Activated CD8-positive, alpha-beta T cell treated with anti-CD3 and anti-CD28 coated beads for 36 hours (primary cell): ENCODE data around the gene AMPD2. TPM values are rescaled to one million over a fixed set of nuclear protein-coding genes. Genes with fewer than 3 reads are reported as not detected.
A peak's percentile ranks its signal among the peaks of the same experiment; 100 is the strongest.

Experiments
- ATAC-seq: fragments of 200-7000 bp; cut with Tn5 transposase; one replicate; pipeline ENCODE4 v1.10.0; 2021; ENCODE audit warnings: mild to moderate bottlenecking, moderate library complexity
- CTCF ChIA-PET: fragments of 350-600 bp; sonication (Branson Sonifier 250); formaldehyde crosslinking; loops from one replicate; lab custom pipeline; 2021; ENCODE audit warnings: antibody characterized with exemption; lab: Charles Lee
- POLR2A ChIA-PET: fragments of 350-600 bp; sonication (Branson Sonifier 250); formaldehyde crosslinking; loops from one replicate; lab custom pipeline; 2021; ENCODE audit warnings: antibody characterized with exemption; lab: Charles Lee
- DNase-seq: peaks from one replicate; pipeline ENCODE4 v3.0.0-alpha.2; 2020
- H3K27ac Mint-ChIP-seq: one replicate; pipeline ENCODE4 v1.8.0; 2021; ENCODE audit warnings: mild to moderate bottlenecking, mixed read lengths
- H3K27me3 Mint-ChIP-seq: one replicate; pipeline ENCODE4 v1.8.0; 2021; ENCODE audit warnings: mixed read lengths
- H3K36me3 Mint-ChIP-seq: one replicate; pipeline ENCODE4 v1.8.0; 2021; ENCODE audit warnings: low read depth, mixed read lengths
- H3K4me1 Mint-ChIP-seq: one replicate; pipeline ENCODE4 v1.8.0; 2021; ENCODE audit warnings: low read depth, mixed read lengths
- H3K4me3 Mint-ChIP-seq: one replicate; pipeline ENCODE4 v1.8.0; 2021; ENCODE audit warnings: mild to moderate bottlenecking, moderate library complexity, mixed read lengths
- H3K9me3 Mint-ChIP-seq: one replicate; pipeline ENCODE4 v1.8.0; 2021; ENCODE audit warnings: mixed read lengths
- intact Hi-C: fragments of 100-400 bp; cut with micrococcal nuclease; formaldehyde crosslinking; loops from one replicate; pipeline ENCODE4 v1.10.0; 2022
- total RNA-seq, 2 experiments: library from RNA; stranded (reverse); gene quantifications; one replicate each; pipeline ENCODE4 v1.2.3, GENCODE V29; 2021
- TF ChIP-seq, protein P1 (sequence below): fragments of 200-600 bp; IDR thresholded peaks from one replicate; pipeline ENCODE4 v1.8.0; 2022; ENCODE audit warnings: antibody characterized with exemption, mild to moderate bottlenecking

The AMPD2 gene
- total RNA-seq, 2 experiments from 2014 or later: 107 to 119 TPM

DNA sequence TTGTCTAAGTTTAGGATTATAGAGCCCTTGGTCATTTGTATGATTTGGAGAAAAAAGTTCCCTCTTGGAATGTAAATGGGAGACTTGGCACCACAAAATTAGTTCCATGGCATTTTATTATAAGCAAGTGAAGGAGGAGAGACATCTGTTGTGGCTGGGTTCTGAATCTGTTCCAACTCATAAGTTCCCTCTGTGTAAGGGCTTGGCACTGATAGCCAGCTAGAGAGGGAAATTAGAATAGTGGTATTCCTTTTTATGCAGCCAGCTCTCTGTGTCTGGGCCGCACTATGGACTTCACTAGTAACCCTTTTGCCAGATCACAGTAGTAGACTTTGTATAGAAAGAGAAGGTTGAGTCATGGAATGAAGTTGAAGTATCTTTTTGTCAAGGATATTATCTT, 40.1 kb upstream of the AMPD2 start:
- Mint-ChIP-seq H3K9me3 (no peaks in the 10 kb centered on the region), H3K4me3 (no peak overlapping the region), H3K36me3 (peaks cover 15% of the 10 kb centered on the region), H3K4me1 (no peaks in the 10 kb centered on the region), H3K27ac (no peak overlapping the region), H3K27me3 (no peaks in the 10 kb centered on the region)
- intact Hi-C loops: no loop called here
- ATAC-seq: no peak
- TF ChIP-seq, protein P1, sequence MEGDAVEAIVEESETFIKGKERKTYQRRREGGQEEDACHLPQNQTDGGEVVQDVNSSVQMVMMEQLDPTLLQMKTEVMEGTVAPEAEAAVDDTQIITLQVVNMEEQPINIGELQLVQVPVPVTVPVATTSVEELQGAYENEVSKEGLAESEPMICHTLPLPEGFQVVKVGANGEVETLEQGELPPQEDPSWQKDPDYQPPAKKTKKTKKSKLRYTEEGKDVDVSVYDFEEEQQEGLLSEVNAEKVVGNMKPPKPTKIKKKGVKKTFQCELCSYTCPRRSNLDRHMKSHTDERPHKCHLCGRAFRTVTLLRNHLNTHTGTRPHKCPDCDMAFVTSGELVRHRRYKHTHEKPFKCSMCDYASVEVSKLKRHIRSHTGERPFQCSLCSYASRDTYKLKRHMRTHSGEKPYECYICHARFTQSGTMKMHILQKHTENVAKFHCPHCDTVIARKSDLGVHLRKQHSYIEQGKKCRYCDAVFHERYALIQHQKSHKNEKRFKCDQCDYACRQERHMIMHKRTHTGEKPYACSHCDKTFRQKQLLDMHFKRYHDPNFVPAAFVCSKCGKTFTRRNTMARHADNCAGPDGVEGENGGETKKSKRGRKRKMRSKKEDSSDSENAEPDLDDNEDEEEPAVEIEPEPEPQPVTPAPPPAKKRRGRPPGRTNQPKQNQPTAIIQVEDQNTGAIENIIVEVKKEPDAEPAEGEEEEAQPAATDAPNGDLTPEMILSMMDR: no peak
- POLR2A ChIA-PET: interaction anchor here (1.3 kb wide), 1 partner anchor 40 kb away, joined by 4 read pairs; the partner anchor contains the start of genes AMPD2 and GNAT2
- CTCF ChIA-PET: interaction anchor here (0.9 to 2.4 kb wide), 4 partner anchors 34 to 405 kb away, joined by 3 to 11 read pairs (median 4); partner anchors contain the start of gene AHCYL1
- no peak for DNase-seq

DNA sequence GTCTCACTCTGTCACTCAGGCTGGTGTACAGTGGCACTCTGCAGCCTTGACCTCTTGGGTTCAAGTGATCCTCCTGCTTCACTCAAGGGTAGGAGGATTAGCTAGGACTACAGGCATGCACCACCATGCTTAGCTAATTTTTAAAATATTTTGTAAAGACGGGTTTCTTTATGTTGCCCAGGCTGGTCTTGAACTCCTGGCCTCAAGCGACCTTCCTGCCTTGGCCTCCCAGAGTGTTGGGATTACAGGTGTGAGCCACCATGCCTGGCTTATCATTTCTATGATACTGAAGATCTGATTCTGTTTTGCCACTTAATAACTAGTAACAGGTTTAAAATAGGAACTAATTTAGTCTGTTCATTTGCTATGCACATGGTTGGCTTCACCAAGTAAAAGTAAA, 37.6 kb upstream of the AMPD2 start:
- H3K36me3 Mint-ChIP-seq: peaks cover 23% of the 10 kb centered on the region
- no peaks in the 10 kb centered on the region for H3K9me3 Mint-ChIP-seq
- no peak overlapping the region for H3K4me3 Mint-ChIP-seq
- no peak overlapping the region for H3K27ac Mint-ChIP-seq
- POLR2A ChIA-PET: interaction anchor here (1.0 kb wide), 1 partner anchor 10 kb away, joined by 3 read pairs; no protein-coding TSS in a partner anchor
- no peak for ATAC-seq
- H3K4me1 Mint-ChIP-seq: no peaks in the 10 kb centered on the region
- H3K27me3 Mint-ChIP-seq: no peaks in the 10 kb centered on the region
- intact Hi-C loops: no loop called here
- no peak for DNase-seq
- CTCF ChIA-PET: no interaction called here
- TF ChIP-seq, protein P1: no peak

DNA sequence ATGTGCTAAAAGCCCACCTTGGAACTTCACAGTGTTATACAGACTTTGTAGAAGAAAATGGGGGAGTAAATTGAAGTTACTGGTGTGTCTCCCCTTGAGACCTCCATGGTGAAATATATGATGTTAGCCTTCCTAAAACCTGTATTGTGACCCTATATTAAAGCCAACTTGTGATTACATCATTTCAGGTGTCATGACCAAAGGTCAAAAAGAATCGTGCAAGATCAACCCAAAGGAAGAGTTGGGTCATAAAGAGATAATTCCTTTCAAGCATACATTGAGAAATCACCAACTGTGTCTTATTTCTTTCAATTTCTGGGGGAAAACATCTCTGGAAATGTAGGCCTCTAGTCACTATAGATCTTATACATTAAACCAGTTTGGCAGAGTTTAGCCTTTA, 34.9 kb upstream of the AMPD2 start:
- Mint-ChIP-seq H3K9me3 (no peaks in the 10 kb centered on the region), H3K4me3 (no peak overlapping the region), H3K4me1 (no peaks in the 10 kb centered on the region), H3K36me3 (peaks cover 26% of the 10 kb centered on the region), H3K27ac (no peak overlapping the region), H3K27me3 (no peaks in the 10 kb centered on the region)
- intact Hi-C loops: no loop called here
- ChIA-PET CTCF (no interaction called here), POLR2A (no interaction called here)
- no peak for DNase-seq
- TF ChIP-seq, protein P1: no peak
- no peak for ATAC-seq

DNA sequence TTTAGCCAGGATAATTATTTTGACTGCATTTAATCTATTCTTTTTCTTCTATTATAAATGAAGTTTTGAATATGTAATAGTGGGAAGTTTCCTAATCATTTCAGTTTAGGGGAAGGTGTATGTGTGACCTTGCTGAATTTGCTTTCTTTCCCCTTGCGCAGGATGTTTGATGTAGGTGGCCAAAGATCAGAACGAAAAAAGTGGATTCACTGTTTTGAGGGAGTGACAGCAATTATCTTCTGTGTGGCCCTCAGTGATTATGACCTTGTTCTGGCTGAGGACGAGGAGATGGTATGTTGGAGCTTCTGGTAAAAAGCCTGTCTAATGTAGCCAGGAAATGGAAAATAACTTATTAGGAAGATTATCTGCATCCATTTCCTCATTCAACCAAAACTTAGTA, 33.6 kb upstream of the AMPD2 start:
- no peaks in the 10 kb centered on the region for H3K9me3 Mint-ChIP-seq

DNA sequence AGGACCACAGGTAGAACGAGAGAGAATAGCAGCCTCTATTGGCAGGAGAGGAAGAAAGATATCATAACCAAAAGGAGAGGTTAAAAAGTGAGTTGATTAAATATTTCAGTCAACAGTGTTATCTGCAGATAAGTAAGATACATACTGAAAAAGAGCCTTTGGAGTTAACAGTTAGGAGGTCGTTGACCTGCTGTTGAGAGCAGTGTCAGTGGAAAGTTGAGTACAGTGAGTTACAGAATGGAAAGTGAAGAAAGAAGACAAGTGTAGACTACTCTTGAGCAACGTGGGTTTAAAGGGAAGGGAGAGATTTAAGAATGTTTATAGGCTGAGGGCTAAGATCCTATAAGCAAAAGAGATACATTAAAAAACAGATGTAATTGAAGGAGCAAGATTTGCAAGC, 30.5 kb upstream of the AMPD2 start:
- intact Hi-C loops: no loop called here
- H3K9me3 Mint-ChIP-seq: no peaks in the 10 kb centered on the region
- no peaks in the 10 kb centered on the region for H3K27me3 Mint-ChIP-seq
- H3K4me3 Mint-ChIP-seq: no peak overlapping the region
- DNase-seq (no peak), ATAC-seq (no peak)
- TF ChIP-seq, protein P1: no peak
- peaks cover 30% of the 10 kb centered on the region for H3K36me3 Mint-ChIP-seq
- ChIA-PET POLR2A (no interaction called here), CTCF (no interaction called here)
- H3K4me1 Mint-ChIP-seq: no peaks in the 10 kb centered on the region
- peak overlapping the region; percentile 2 for H3K27ac Mint-ChIP-seq

More for the DNA sequence above, 33.6 kb upstream of the AMPD2 start:
- intact Hi-C loops: no loop called here
- DNase-seq: no peak
- H3K36me3 Mint-ChIP-seq: peaks cover 21% of the 10 kb centered on the region
- no peaks in the 10 kb centered on the region for H3K27me3 Mint-ChIP-seq
- TF ChIP-seq, protein P1: no peak
- POLR2A ChIA-PET: interaction anchor here (0.9 kb wide), 1 partner anchor 16 kb away, joined by 3 read pairs; no protein-coding TSS in a partner anchor
- no peak for ATAC-seq
- H3K4me3 Mint-ChIP-seq: no peak overlapping the region
- CTCF ChIA-PET: interaction anchor here (1.0 kb wide), 1 partner anchor 306 kb away, joined by 3 read pairs; no protein-coding TSS in a partner anchor
- no peak overlapping the region for H3K27ac Mint-ChIP-seq
- no peaks in the 10 kb centered on the region for H3K4me1 Mint-ChIP-seq
